Keratinocyte (primary cell): ENCODE results near the gene RANBP17. TPM values are rescaled to one million over a fixed set of nuclear protein-coding genes. Genes with fewer than 3 reads are reported as not detected.

Source experiments
- DNase-seq: peaks from one replicate; pipeline ENCODE4 v3.0.0-alpha.2; 2011; ENCODE audit warnings: low read depth, missing footprints, low spot score
- FAIRE-seq: peaks from 2 replicates; lab custom pipeline; 2011; peaks lifted over from hg19 to GRCh38; lab: Jason Lieb, UNC
- H2AFZ ChIP-seq: 2 replicates; pipeline ENCODE4 v1.6.0; 2012; ENCODE audit warnings: low read length, control low read depth, inconsistent platforms; ENCODE audit not compliant: control insufficient read depth
- H3K27ac ChIP-seq: 2 replicates; pipeline ENCODE4 v1.5.1; 2011; ENCODE audit warnings: low read length; ENCODE audit not compliant: control insufficient read depth, insufficient read depth
- H3K27me3 ChIP-seq: 3 replicates; pipeline ENCODE4 v1.6.0; 2011; ENCODE audit warnings: low read length; ENCODE audit not compliant: control insufficient read depth, insufficient read depth; ENCODE audit errors: extremely low read depth
- H3K36me3 ChIP-seq, 2 experiments: 2 replicates in 1 of 2; 3 replicates in 1 of 2; pipeline ENCODE4 v1.5.1; 2011; ENCODE audit warnings: low read length in 2 of 2, mild to moderate bottlenecking in 1 of 2; ENCODE audit not compliant: control insufficient read depth in 2 of 2, insufficient read depth in 2 of 2; ENCODE audit errors: extremely low read depth in 1 of 2
- H3K4me1 ChIP-seq: 3 replicates; pipeline ENCODE4 v1.5.1; 2011; ENCODE audit warnings: low read length; ENCODE audit not compliant: control insufficient read depth, insufficient read depth; ENCODE audit errors: extremely low read depth
- H3K4me2 ChIP-seq: 3 replicates; pipeline ENCODE4 v1.6.0; 2011; ENCODE audit warnings: low read depth, low read length; ENCODE audit not compliant: control insufficient read depth, insufficient read depth; ENCODE audit errors: extremely low read depth
- H3K4me3 ChIP-seq, 3 experiments: fragments of 200-600 bp in 1 of 3; sonication (generic) in 1 of 3; 2 replicates in 2 of 3; 3 replicates in 1 of 3; pipeline ENCODE4 v1.5.1; 2011 to 2016; ENCODE audit warnings: low read length in 3 of 3, mild to moderate bottlenecking in 3 of 3, control low read depth in 2 of 3, inconsistent platforms in 1 of 3, low read depth in 1 of 3, mixed read lengths in 1 of 3, mixed run types in 1 of 3, moderate library complexity in 1 of 3; ENCODE audit not compliant: control insufficient read depth in 2 of 3, insufficient read depth in 2 of 3; ENCODE audit errors: extremely low read depth in 1 of 3
- H3K79me2 ChIP-seq: 2 replicates; pipeline ENCODE4 v1.6.0; 2012; ENCODE audit warnings: low read length; ENCODE audit not compliant: control insufficient read depth, insufficient read depth
- H3K9ac ChIP-seq: 3 replicates; pipeline ENCODE4 v1.6.0; 2011; ENCODE audit warnings: low read length; ENCODE audit not compliant: control insufficient read depth, insufficient read depth; ENCODE audit errors: extremely low read depth
- H3K9me1 ChIP-seq: 3 replicates; pipeline ENCODE4 v1.6.0; 2011; ENCODE audit warnings: low read length; ENCODE audit not compliant: control insufficient read depth, insufficient read depth; ENCODE audit errors: extremely low read depth
- H3K9me3 ChIP-seq: 2 replicates; pipeline ENCODE4 v1.5.1; 2012; ENCODE audit warnings: low read depth, low read length; ENCODE audit not compliant: control insufficient read depth
- H4K20me1 ChIP-seq: 3 replicates; pipeline ENCODE4 v1.6.0; 2011; ENCODE audit warnings: low read length; ENCODE audit not compliant: control insufficient read depth, insufficient read depth; ENCODE audit errors: extremely low read depth
- CTCF ChIP-seq, 3 experiments: IDR thresholded peaks in 1 of 3; conservative IDR thresholded peaks in 1 of 3; optimal IDR thresholded peaks in 1 of 3; 2 replicates in 2 of 3; 3 replicates in 1 of 3; pipeline versions ENCODE3 to v1.5.1; 2011; ENCODE audit warnings: low read length in 3 of 3, mild to moderate bottlenecking in 3 of 3, moderate library complexity in 2 of 3, control low read depth in 1 of 3, inconsistent platforms in 1 of 3; ENCODE audit not compliant: insufficient read depth in 2 of 3; ENCODE audit errors: extremely low read depth in 1 of 3
- EZH2 ChIP-seq: IDR thresholded peaks from one replicate; pipeline ENCODE4 v1.6.1; 2012; ENCODE audit warnings: inconsistent platforms, mild to moderate bottlenecking, low read length, moderate library complexity
- dilution Hi-C: fragments of 300-500 bp; cut with MboI; formaldehyde crosslinking; loops from one replicate; pipeline ENCODE4 v1.7.0; 2020; ENCODE audit warnings: low sequenced_read_pairs; ENCODE audit not compliant: extremely low pct_ligation_motif_present
- polyA plus RNA-seq, 5 experiments: library from polyadenylated mRNA; depleted of rRNA in 3 of 5; stranded (reverse) in 3 of 5; stranded (forward) in 1 of 5; unstranded in 1 of 5; fragments of >200 nt; gene quantifications; 1 replicate in 1 of 5; 2 replicates in 3 of 5; 3 replicates in 1 of 5; pipeline versions ENCODE4 v1.2.1 to v1.2.3, GENCODE V29; 2011 to 2012; ENCODE audit warnings: missing spikeins in 2 of 5, low read depth in 1 of 5, low replicate concordance in 1 of 5

The RANBP17 gene
- polyA plus RNA-seq, 1 donor (not counting 4 experiments of a cell fraction or from before 2014, with no cell fraction given), result 0.97 TPM

- no peak overlapping the region for H3K4me3 ChIP-seq
- dilution Hi-C loops, result no loop called here
These were observed 148.3 kb downstream of the RANBP17 start for GRCh38 chr5:171010086-171010485.

GRCh38 chr5:171010816-171011215, 149.0 kb downstream of the RANBP17 start:
- H3K36me3 ChIP-seq, result no peaks in the 10 kb centered on the region
- H2AFZ ChIP-seq, result no peak overlapping the region
- H3K9me3 ChIP-seq, result no peaks in the 10 kb centered on the region
- H4K20me1 ChIP-seq, result no peaks in the 10 kb centered on the region
- H3K27ac ChIP-seq, result no peak overlapping the region
- no peak for DNase-seq
- no peak overlapping the region for H3K4me3 ChIP-seq
- no peak for TF ChIP-seq EZH2
- TF ChIP-seq CTCF (optimal IDR thresholded peaks at IDR 0.05 in 1 of 3, IDR thresholded peaks at IDR 0.05 in 1 of 3, conservative IDR thresholded peaks at IDR 0.05 in 1 of 3; ENCODE audit: extremely low read depth in 1 of 3, insufficient read depth in 2 of 3, low read length in 3 of 3), result no peak
- H3K79me2 ChIP-seq, result no peaks in the 10 kb centered on the region
- no peaks in the 10 kb centered on the region for H3K9me1 ChIP-seq
- H3K4me1 ChIP-seq, result no peaks in the 10 kb centered on the region
- no peak overlapping the region for H3K9ac ChIP-seq
- no peak overlapping the region for H3K4me2 ChIP-seq
- no peaks in the 10 kb centered on the region for H3K27me3 ChIP-seq
- dilution Hi-C loops, result no loop called here
- no peak for FAIRE-seq

More at GRCh38 chr5:171010086-171010485, 148.3 kb downstream of the RANBP17 start:
- Histone ChIP-seq H3K9me1 (no peaks in the 10 kb centered on the region), H4K20me1 (no peaks in the 10 kb centered on the region), H3K9ac (no peak overlapping the region), H3K27me3 (no peaks in the 10 kb centered on the region), H3K4me1 (no peaks in the 10 kb centered on the region), H3K27ac (no peak overlapping the region), H3K79me2 (no peaks in the 10 kb centered on the region), H3K4me2 (no peak overlapping the region), H3K9me3 (no peaks in the 10 kb centered on the region), H2AFZ (no peak overlapping the region), H3K36me3 (no peaks in the 10 kb centered on the region)
- FAIRE-seq (no peak), DNase-seq (no peak)
- TF ChIP-seq CTCF (optimal IDR thresholded peaks at IDR 0.05 in 1 of 3, IDR thresholded peaks at IDR 0.05 in 1 of 3, conservative IDR thresholded peaks at IDR 0.05 in 1 of 3; ENCODE audit: extremely low read depth in 1 of 3, insufficient read depth in 2 of 3, low read length in 3 of 3) (no peak), EZH2 (no peak)
